HepG2 (cell line): ENCODE results near the gene CC2D1A.

Experiments used
- CBX2 ChIP-seq, 2 experiments: fragments of 200-600 bp in 1 of 2; sonication (generic); formaldehyde crosslinking in 1 of 2; IDR thresholded peaks; 2 replicates each; pipeline versions ENCODE4 v1.7.0 to v1.8.1; 2018 to 2022; ENCODE audit warnings: low read depth in 2 of 2, low read length in 1 of 2, mild to moderate bottlenecking in 1 of 2, missing genetic modification reagents in 1 of 2
- HNRNPLL ChIP-seq: fragments of 200-400 bp; formaldehyde crosslinking; IDR thresholded peaks from 2 replicates; pipeline ENCODE4 v1.6.1; 2017; ENCODE audit warnings: mild to moderate bottlenecking, low read depth, low read length; ENCODE audit not compliant: poor library complexity, severe bottlenecking
- PHF8 ChIP-seq: sonication (generic); formaldehyde crosslinking; IDR thresholded peaks from 2 replicates; pipeline ENCODE4 v1.5.0; 2020; ENCODE audit warnings: missing genetic modification reagents
- PLSCR1 ChIP-seq: sonication (generic); formaldehyde crosslinking; IDR thresholded peaks from 2 replicates; pipeline ENCODE4 v1.5.0; 2020; ENCODE audit warnings: missing genetic modification reagents, mild to moderate bottlenecking, borderline replicate concordance
- POLR2A ChIP-seq, 2 experiments: IDR thresholded peaks; 2 replicates each; pipeline ENCODE4 v1.6.1; 2011; ENCODE audit warnings: low read depth in 2 of 2, low read length in 2 of 2, mild to moderate bottlenecking in 1 of 2, moderate library complexity in 1 of 2; ENCODE audit not compliant: insufficient read depth in 1 of 2
- SSRP1 ChIP-seq: IDR thresholded peaks from 2 replicates; pipeline ENCODE4 v1.6.1; 2016; ENCODE audit warnings: control low read depth
- SUZ12 ChIP-seq: fragments of 150-350 bp; IDR thresholded peaks from 2 replicates; pipeline ENCODE4 v1.6.1; 2014; ENCODE audit warnings: low read depth, low read length
- TCF7 ChIP-seq: sonication (generic); IDR thresholded peaks from 2 replicates; pipeline ENCODE4 v1.6.1; 2016; ENCODE audit warnings: antibody characterized with exemption, low read depth
- TFAP4 ChIP-seq: sonication (generic); IDR thresholded peaks from 2 replicates; pipeline ENCODE4 v1.6.1; 2016; ENCODE audit warnings: low read depth, borderline replicate concordance
- ZSCAN12 ChIP-seq: sonication (generic); formaldehyde crosslinking; IDR thresholded peaks from 2 replicates; pipeline ENCODE4 v1.9.0; 2021; ENCODE audit warnings: mild to moderate bottlenecking, missing genetic modification reagents

- TF ChIP-seq SSRP1 (CRISPR knock-in tag) (no peak), PHF8 (CRISPR knock-in tag) (no peak), POLR2A (IDR thresholded peaks at IDR 0.05; ENCODE audit: insufficient read depth in 1 of 2, low read depth in 2 of 2, low read length in 2 of 2) (no peak), SUZ12 (no peak), CBX2 (IDR thresholded peaks at IDR 0.05; ENCODE audit: low read depth, low read length) (no peak), CBX2 (CRISPR knock-in tag; IDR thresholded peaks at IDR 0.05; ENCODE audit: low read depth) (no peak), HNRNPLL (no peak), PLSCR1 (no peak), TFAP4 (no peak), ZSCAN12 (CRISPR knock-in tag) (no peak), TCF7 (no peak)
Measured at GRCh38 chr19:13873834-13874515, 32.0 kb upstream of the CC2D1A start.
